HG02970 (cell line): Measurements from ENCODE around the gene IGFN1.
"Not testable (repeated sequence)": the region's sequence is repeated elsewhere in the genome, so short reads cannot be mapped to it uniquely, and the experiment has no call there.

Experiments
- ATAC-seq: cut with Tn5 transposase; IDR thresholded peaks from one replicate; pipeline ENCODE4 v1.9.1; 2021; ENCODE audit warnings: mild to moderate bottlenecking, moderate library complexity, moderate number of reproducible peaks; ENCODE audit not compliant: unreplicated experiment, low FRiP score

The IGFN1 gene

GRCh38 chr1:201157949-201158348 lies 32.7 kb upstream of the IGFN1 start:
- ATAC-seq = no peak

GRCh38 chr1:201163036-201163435 lies 27.6 kb upstream of the IGFN1 start:
- not testable (repeated sequence) for ATAC-seq

GRCh38 chr1:201163707-201164106 lies 26.9 kb upstream of the IGFN1 start:
- ATAC-seq = no peak

GRCh38 chr1:201164645-201165044 lies 26.0 kb upstream of the IGFN1 start:
- no peak for ATAC-seq

GRCh38 chr1:201167041-201167991 lies 23.3 kb upstream of the IGFN1 start:
- ATAC-seq = no peak

GRCh38 chr1:201169203-201169602 lies 21.4 kb upstream of the IGFN1 start:
- ATAC-seq = no peak

- ATAC-seq = no peak
Observed at GRCh38 chr1:201169971-201170532, 20.6 kb upstream of the IGFN1 start.

- ATAC-seq = peak; percentile 88
Observed at GRCh38 chr1:201170533-201171062, 20.0 kb upstream of the IGFN1 start.

GRCh38 chr1:201171063-201172036 lies 19.3 kb upstream of the IGFN1 start:
- ATAC-seq = peak; percentile 11

- ATAC-seq = no peak
Observed at GRCh38 chr1:201172326-201172725, 18.3 kb upstream of the IGFN1 start.

- ATAC-seq = no peak
Observed at GRCh38 chr1:201172999-201173610, 17.5 kb upstream of the IGFN1 start.

GRCh38 chr1:201173736-201174135 lies 16.9 kb upstream of the IGFN1 start:
- no peak for ATAC-seq

GRCh38 chr1:201175820-201176500 lies 14.7 kb upstream of the IGFN1 start:
- ATAC-seq = no peak

GRCh38 chr1:201176940-201177339 lies 13.7 kb upstream of the IGFN1 start:
- ATAC-seq = no peak

- no peak for ATAC-seq
Observed at GRCh38 chr1:201178718-201179117, 11.9 kb upstream of the IGFN1 start.

- no peak for ATAC-seq
Observed at GRCh38 chr1:201180141-201180540, 10.5 kb upstream of the IGFN1 start.

- ATAC-seq = no peak
Observed at GRCh38 chr1:201180901-201181300, 9.7 kb upstream of the IGFN1 start.

- ATAC-seq = no peak
Observed at GRCh38 chr1:201181323-201181722, 9.3 kb upstream of the IGFN1 start.

GRCh38 chr1:201181726-201182125 lies 8.9 kb upstream of the IGFN1 start:
- no peak for ATAC-seq
